DND-41 (cell line): ENCODE data around the gene MRRF.

Experiments
- EZH2 ChIP-seq: IDR thresholded peaks from 3 replicates; pipeline ENCODE4 v1.6.1; 2012; ENCODE audit warnings: borderline replicate concordance, low read depth, mild to moderate bottlenecking, moderate library complexity, low read length, inconsistent platforms; ENCODE audit not compliant: severe bottlenecking
- TF ChIP-seq, protein P1 (sequence below): IDR thresholded peaks from 2 replicates; pipeline ENCODE4 v1.5.1; 2012; ENCODE audit warnings: borderline replicate concordance, low read length, moderate library complexity, mild to moderate bottlenecking; ENCODE audit not compliant: poor library complexity, severe bottlenecking; ENCODE audit errors: extremely low read depth

DNA sequence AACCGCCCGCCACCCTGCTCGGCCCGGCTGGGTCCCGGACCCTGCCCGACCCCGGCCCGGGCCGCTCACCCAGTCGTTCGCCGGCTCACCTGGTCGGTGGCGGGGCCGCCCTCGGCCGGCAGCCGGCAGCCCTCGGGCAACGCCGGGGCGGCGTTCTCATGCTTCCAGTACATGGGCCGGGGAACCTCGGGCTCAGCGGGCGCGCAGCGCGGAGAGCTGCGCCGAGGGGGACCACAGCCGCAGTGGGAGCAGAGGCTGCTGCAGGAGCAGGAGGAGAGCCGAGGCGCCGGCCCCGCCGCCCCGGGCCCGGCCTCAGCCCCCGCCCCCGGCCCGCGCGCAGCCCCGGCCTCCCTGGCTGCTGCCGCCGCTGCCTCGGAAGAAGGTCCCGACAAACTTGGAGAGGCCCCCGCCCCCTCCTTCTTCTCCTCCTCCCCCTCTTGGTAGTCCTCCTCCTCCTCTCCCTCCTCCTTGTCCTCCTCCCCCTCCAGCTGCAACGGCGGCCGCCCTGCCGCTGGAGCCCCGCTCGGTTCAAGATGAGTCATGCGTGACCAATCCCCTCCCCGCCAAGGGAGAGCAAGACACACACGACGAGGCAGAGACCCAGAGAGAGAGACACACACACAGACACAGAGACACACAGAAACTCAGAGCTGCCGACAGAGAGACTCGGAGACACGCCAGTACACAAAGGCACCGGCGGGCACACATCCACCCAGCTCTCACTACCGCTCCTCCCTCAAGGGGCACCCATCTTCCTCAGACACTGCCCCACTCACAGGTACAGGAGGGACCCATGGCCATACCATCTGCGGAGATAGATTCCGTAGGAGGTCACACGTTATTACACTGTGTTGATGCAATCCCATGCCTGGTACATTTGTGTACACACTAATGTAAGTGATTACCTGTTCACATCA lies 35.9 kb upstream of the MRRF start, which contains the start of gene LHX6:
- TF ChIP-seq EZH2 = no peak
- TF ChIP-seq, protein P1, sequence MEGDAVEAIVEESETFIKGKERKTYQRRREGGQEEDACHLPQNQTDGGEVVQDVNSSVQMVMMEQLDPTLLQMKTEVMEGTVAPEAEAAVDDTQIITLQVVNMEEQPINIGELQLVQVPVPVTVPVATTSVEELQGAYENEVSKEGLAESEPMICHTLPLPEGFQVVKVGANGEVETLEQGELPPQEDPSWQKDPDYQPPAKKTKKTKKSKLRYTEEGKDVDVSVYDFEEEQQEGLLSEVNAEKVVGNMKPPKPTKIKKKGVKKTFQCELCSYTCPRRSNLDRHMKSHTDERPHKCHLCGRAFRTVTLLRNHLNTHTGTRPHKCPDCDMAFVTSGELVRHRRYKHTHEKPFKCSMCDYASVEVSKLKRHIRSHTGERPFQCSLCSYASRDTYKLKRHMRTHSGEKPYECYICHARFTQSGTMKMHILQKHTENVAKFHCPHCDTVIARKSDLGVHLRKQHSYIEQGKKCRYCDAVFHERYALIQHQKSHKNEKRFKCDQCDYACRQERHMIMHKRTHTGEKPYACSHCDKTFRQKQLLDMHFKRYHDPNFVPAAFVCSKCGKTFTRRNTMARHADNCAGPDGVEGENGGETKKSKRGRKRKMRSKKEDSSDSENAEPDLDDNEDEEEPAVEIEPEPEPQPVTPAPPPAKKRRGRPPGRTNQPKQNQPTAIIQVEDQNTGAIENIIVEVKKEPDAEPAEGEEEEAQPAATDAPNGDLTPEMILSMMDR = no peak
